ENCODE measurements around the gene SRPK2.

Gene SRPK2

DNA sequence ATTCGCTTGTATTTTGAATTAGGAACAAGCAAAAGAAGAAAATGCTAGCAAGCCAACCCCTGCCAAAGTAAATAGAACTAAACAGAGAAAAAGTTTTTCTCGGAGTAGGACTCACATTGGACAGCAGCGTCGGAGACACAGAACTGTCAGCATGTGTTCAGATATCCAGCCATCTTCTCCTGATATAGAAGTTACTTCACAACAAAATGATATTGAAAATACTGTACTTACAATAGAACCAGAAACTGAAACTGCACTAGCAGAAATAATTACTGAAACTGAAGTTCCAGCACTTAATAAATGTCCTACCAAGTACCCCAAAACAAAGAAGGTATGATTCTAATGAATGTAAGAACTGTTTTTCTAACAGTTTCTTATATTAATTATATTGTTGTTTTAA, 286.9 kb downstream of the SRPK2 start:
- Histone ChIP-seq H3K4me1 (ENCODE audit: control insufficient read depth in 5 of 5, insufficient read depth in 5 of 5, low read length in 5 of 5) (no peaks in the 10 kb centered on the region), H3K9ac (ENCODE audit: low read length in 5 of 5) (no peak overlapping the region), H3K27me3 (ENCODE audit: control insufficient read depth in 5 of 5, insufficient read depth in 4 of 5, low read length in 5 of 5) (no peaks in the 10 kb centered on the region), H3K27ac (ENCODE audit: low read depth, low read length) (no peak overlapping the region), H3K36me3 (ENCODE audit: control insufficient read depth in 5 of 5, insufficient read depth in 5 of 5, low read length in 5 of 5) (peaks cover 32 to 58% (median 41%) of the 10 kb centered on the region in 5 donors), H3K4me3 (ENCODE audit: low read depth in 1 of 5, low read length in 5 of 5) (no peak overlapping the region), H3K9me3 (ENCODE audit: control insufficient read depth in 5 of 5, low read length in 5 of 5) (no peaks in the 10 kb centered on the region)

DNA sequence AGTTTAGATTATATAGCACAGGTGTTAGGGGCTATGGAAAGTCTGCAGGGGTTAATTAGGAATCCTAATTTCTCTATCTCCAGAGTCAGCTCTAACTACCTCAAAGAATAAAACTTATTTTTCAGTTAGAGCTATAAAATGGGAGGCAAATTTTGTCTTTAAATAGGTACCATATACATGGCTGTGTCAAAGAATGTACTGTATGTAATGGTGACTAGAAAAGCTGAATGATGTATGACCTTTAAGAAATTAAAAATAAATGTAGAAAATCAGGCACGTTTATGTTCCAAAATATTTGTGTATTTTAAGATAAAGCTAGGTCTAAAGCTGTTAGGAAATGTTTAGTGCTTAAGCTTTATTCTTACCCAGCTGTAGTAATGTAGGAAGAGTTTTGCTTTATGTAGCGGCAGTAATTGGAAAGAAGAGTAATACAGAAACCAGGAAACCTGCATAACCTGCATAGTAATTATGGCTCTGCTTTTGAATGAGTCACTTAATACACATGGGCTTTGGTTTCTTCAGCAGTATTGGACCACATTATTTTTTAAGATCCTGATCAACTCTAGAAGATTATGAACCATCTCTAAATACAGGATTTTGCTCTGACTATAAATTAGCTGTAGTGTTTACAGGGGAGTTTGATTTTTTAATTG, 289.7 kb downstream of the SRPK2 start:
- Histone ChIP-seq H3K27me3 (ENCODE audit: control insufficient read depth in 5 of 5, insufficient read depth in 4 of 5, low read length in 5 of 5) (no peaks in the 10 kb centered on the region), H3K4me1 (ENCODE audit: control insufficient read depth in 5 of 5, insufficient read depth in 5 of 5, low read length in 5 of 5) (no peaks in the 10 kb centered on the region), H3K4me3 (ENCODE audit: low read depth in 1 of 5, low read length in 5 of 5) (no peak overlapping the region), H3K9me3 (ENCODE audit: control insufficient read depth in 5 of 5, low read length in 5 of 5) (no peaks in the 10 kb centered on the region), H3K36me3 (ENCODE audit: control insufficient read depth in 5 of 5, insufficient read depth in 5 of 5, low read length in 5 of 5) (peaks cover 11 to 42% (median 24%) of the 10 kb centered on the region in 5 donors), H3K27ac (ENCODE audit: low read depth, low read length) (no peak overlapping the region), H3K9ac (ENCODE audit: low read length in 5 of 5) (no peak overlapping the region)

DNA sequence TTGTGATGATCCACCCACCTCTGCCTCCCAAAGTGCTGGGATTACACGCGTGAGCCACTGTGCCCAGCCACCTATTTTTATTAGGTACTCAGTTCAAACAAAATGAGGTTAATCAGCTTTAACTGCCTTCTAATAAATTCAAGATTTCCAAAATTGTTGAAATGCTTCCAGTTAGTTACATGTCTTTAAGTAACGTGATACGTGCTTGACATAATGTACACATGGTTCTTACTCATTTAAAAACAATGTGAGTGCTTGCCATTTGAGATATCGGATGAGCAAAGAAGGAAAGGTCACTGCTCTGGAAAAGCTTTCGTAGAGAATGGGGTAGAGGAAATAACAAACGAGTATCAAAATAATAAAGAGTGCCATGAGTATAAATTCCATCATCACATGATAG, 291.1 kb downstream of the SRPK2 start:
- Histone ChIP-seq H3K4me1 (ENCODE audit: control insufficient read depth in 5 of 5, insufficient read depth in 5 of 5, low read length in 5 of 5) (no peaks in the 10 kb centered on the region), H3K27ac (ENCODE audit: low read depth, low read length) (no peak overlapping the region), H3K27me3 (ENCODE audit: control insufficient read depth in 5 of 5, insufficient read depth in 4 of 5, low read length in 5 of 5) (no peaks in the 10 kb centered on the region), H3K9ac (ENCODE audit: low read length in 5 of 5) (no peak overlapping the region), H3K4me3 (ENCODE audit: low read depth in 1 of 5, low read length in 5 of 5) (no peak overlapping the region), H3K36me3 (ENCODE audit: control insufficient read depth in 5 of 5, insufficient read depth in 5 of 5, low read length in 5 of 5) (peaks cover 13 to 40% (median 32%) of the 10 kb centered on the region in 5 donors), H3K9me3 (ENCODE audit: control insufficient read depth in 5 of 5, low read length in 5 of 5) (no peaks in the 10 kb centered on the region)

DNA sequence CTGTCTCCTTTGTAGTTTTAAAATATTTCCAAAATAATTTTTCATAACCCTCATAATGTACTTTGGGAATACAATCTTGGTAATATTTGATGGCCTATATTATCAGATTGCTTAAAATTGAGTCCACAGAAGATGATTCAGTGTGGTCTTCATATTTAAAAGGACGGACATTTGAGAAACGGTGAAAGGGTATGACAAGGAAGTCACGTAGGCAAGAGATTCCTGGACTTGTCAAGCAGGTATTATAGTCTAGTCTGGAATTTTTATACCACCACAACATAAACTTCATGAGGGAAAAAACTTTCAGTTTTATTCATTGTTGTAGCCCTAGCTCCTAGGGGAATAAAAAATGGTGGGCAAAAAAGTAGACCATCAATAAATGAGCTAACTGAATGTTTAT, 292.4 kb downstream of the SRPK2 start:
- no peak overlapping the region for H3K4me3 ChIP-seq (ENCODE audit: low read depth in 1 of 5, low read length in 5 of 5)
- no peak overlapping the region for H3K9ac ChIP-seq (ENCODE audit: low read length in 5 of 5)
- H3K36me3 ChIP-seq (ENCODE audit: control insufficient read depth in 5 of 5, insufficient read depth in 5 of 5, low read length in 5 of 5), result peaks cover 17 to 46% (median 27%) of the 10 kb centered on the region in 5 donors
- H3K4me1 ChIP-seq (ENCODE audit: control insufficient read depth in 5 of 5, insufficient read depth in 5 of 5, low read length in 5 of 5), result no peaks in the 10 kb centered on the region
- no peaks in the 10 kb centered on the region for H3K27me3 ChIP-seq (ENCODE audit: control insufficient read depth in 5 of 5, insufficient read depth in 4 of 5, low read length in 5 of 5)
- no peak overlapping the region for H3K27ac ChIP-seq (ENCODE audit: low read depth, low read length)
- H3K9me3 ChIP-seq (ENCODE audit: control insufficient read depth in 5 of 5, low read length in 5 of 5), result no peaks in the 10 kb centered on the region

DNA sequence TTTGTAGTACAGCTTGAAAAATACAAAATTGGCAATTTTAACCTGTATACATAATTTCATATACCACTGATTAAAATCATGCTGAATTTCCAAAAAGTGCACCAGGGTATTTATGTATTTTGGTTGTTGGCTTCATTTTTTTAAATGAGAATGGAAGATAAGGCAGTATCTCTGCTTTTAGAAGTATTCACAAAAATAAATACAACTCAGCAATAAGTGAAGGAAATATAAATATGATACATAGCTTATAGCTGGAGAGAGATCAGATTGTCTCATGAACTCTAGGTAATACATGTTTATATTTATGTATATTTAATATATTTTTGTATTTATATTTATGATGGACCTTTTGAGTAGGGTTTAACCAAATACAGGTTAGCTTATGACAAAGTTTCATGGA, 293.8 kb downstream of the SRPK2 start:
- no peak overlapping the region for H3K27ac ChIP-seq (ENCODE audit: low read depth, low read length)
- H3K36me3 ChIP-seq (ENCODE audit: control insufficient read depth in 5 of 5, insufficient read depth in 5 of 5, low read length in 5 of 5), result peaks cover 16 to 46% (median 20%) of the 10 kb centered on the region in 5 donors
- no peak overlapping the region for H3K9ac ChIP-seq (ENCODE audit: low read length in 5 of 5)
- no peaks in the 10 kb centered on the region for H3K9me3 ChIP-seq (ENCODE audit: control insufficient read depth in 5 of 5, low read length in 5 of 5)
- no peaks in the 10 kb centered on the region for H3K27me3 ChIP-seq (ENCODE audit: control insufficient read depth in 5 of 5, insufficient read depth in 4 of 5, low read length in 5 of 5)
- no peaks in the 10 kb centered on the region for H3K4me1 ChIP-seq (ENCODE audit: control insufficient read depth in 5 of 5, insufficient read depth in 5 of 5, low read length in 5 of 5)
- H3K4me3 ChIP-seq (ENCODE audit: low read depth in 1 of 5, low read length in 5 of 5), result no peak overlapping the region

DNA sequence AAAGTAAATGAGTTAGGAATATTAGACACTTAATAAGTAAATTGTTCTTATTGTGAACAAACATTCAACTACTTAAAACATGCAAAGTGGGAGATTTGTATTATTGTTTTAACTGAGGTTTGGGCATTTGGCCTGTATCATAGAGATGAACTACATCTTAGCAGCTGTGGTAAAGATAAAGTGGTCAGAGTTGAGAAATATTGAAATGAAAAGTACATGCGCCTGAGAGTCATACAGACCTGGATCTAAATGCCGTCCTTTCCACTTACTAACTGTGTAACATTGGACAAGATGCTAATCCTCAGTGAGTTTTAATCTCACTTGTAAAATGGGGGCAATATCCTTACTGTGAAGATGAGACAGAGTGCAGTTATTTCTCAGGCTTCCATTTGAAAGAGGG, 300.3 kb downstream of the SRPK2 start:
- H3K36me3 ChIP-seq (ENCODE audit: control insufficient read depth in 5 of 5, insufficient read depth in 5 of 5, low read length in 5 of 5), result peaks cover 25 to 50% (median 30%) of the 10 kb centered on the region in 5 donors

DNA sequence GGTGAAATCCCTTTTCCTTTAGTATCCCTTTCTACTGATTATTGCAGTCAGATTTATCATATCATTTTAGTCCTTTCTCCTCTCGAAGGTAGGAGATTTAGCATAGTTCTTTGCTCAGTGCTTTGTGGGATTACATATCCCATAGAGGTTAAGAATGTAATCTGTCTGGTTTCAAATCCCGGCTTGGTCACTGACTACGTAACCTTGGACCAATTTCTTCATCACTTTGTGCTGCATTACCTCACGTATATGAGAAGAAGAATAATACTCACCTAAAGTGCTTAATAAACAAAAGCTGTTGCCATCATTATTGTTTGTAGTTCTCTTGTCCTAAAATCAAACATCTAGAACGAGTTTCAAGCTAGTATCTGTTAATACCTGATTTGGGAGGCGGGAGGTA, 300.7 kb downstream of the SRPK2 start:
- Histone ChIP-seq H3K27me3 (ENCODE audit: control insufficient read depth in 5 of 5, insufficient read depth in 4 of 5, low read length in 5 of 5) (no peaks in the 10 kb centered on the region), H3K27ac (ENCODE audit: low read depth, low read length) (no peak overlapping the region), H3K36me3 (ENCODE audit: control insufficient read depth in 5 of 5, insufficient read depth in 5 of 5, low read length in 5 of 5) (peaks cover 26 to 52% (median 34%) of the 10 kb centered on the region in 5 donors), H3K9me3 (ENCODE audit: control insufficient read depth in 5 of 5, low read length in 5 of 5) (no peaks in the 10 kb centered on the region), H3K4me1 (ENCODE audit: control insufficient read depth in 5 of 5, insufficient read depth in 5 of 5, low read length in 5 of 5) (no peaks in the 10 kb centered on the region), H3K4me3 (ENCODE audit: low read depth in 1 of 5, low read length in 5 of 5) (no peak overlapping the region), H3K9ac (ENCODE audit: low read length in 5 of 5) (no peak overlapping the region)

More for the DNA sequence above, 300.3 kb downstream of the SRPK2 start:
- Histone ChIP-seq H3K4me3 (ENCODE audit: low read depth in 1 of 5, low read length in 5 of 5) (no peak overlapping the region), H3K27ac (ENCODE audit: low read depth, low read length) (no peak overlapping the region), H3K9ac (ENCODE audit: low read length in 5 of 5) (no peak overlapping the region), H3K4me1 (ENCODE audit: control insufficient read depth in 5 of 5, insufficient read depth in 5 of 5, low read length in 5 of 5) (no peaks in the 10 kb centered on the region), H3K27me3 (ENCODE audit: control insufficient read depth in 5 of 5, insufficient read depth in 4 of 5, low read length in 5 of 5) (no peaks in the 10 kb centered on the region), H3K9me3 (ENCODE audit: control insufficient read depth in 5 of 5, low read length in 5 of 5) (no peaks in the 10 kb centered on the region)

DNA sequence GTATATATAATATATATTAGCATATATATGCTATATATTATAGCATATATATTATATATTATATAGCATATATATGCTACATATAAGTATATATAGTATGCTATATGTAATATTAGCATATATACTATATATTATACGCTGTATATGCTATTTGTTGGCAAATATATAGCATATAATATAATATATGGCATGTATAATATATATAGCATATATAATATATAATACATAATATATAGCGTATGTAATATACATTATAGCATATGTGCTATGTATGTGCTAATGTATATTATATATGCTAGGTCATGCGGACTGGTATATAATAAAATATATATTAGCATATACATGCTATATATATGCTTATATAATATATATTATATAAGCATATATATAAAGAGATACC, 301.9 kb downstream of the SRPK2 start:
- H3K27me3 ChIP-seq (ENCODE audit: control insufficient read depth in 5 of 5, insufficient read depth in 4 of 5, low read length in 5 of 5), result no peaks in the 10 kb centered on the region

DNA sequence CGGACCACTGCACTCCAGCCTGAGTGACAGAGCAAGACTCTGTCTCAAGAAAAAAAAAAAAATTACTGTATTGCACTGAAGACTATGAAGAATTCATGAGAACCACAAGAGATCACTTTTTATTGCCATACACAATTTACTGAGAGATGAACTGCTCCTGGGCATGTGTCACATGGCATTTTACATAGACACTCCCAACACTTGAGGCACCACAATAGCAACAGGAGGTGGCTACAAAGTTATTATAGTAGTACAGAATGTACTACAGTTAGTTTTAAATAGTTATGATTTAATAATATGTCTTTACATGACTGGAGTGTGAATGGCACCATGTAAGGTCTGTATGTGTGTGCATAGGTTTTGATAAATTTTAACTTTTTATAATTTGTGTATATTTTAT, 304.1 kb downstream of the SRPK2 start:
- no peak overlapping the region for H3K27ac ChIP-seq (ENCODE audit: low read depth, low read length)
- H3K36me3 ChIP-seq (ENCODE audit: control insufficient read depth in 5 of 5, insufficient read depth in 5 of 5, low read length in 5 of 5), result peaks cover 34 to 62% (median 47%) of the 10 kb centered on the region in 5 donors
- no peaks in the 10 kb centered on the region for H3K9me3 ChIP-seq (ENCODE audit: control insufficient read depth in 5 of 5, low read length in 5 of 5)
- H3K4me3 ChIP-seq (ENCODE audit: low read depth in 1 of 5, low read length in 5 of 5), result no peak overlapping the region
- H3K4me1 ChIP-seq (ENCODE audit: control insufficient read depth in 5 of 5, insufficient read depth in 5 of 5, low read length in 5 of 5), result no peaks in the 10 kb centered on the region
- H3K9ac ChIP-seq (ENCODE audit: low read length in 5 of 5), result no peak overlapping the region
- H3K27me3 ChIP-seq (ENCODE audit: control insufficient read depth in 5 of 5, insufficient read depth in 4 of 5, low read length in 5 of 5), result no peaks in the 10 kb centered on the region

More for the DNA sequence above, 301.9 kb downstream of the SRPK2 start:
- no peaks in the 10 kb centered on the region for H3K9me3 ChIP-seq (ENCODE audit: control insufficient read depth in 5 of 5, low read length in 5 of 5)
- H3K27ac ChIP-seq (ENCODE audit: low read depth, low read length), result no peak overlapping the region
- no peak overlapping the region for H3K9ac ChIP-seq (ENCODE audit: low read length in 5 of 5)
- no peak overlapping the region for H3K4me3 ChIP-seq (ENCODE audit: low read depth in 1 of 5, low read length in 5 of 5)
- peaks cover 30 to 54% (median 36%) of the 10 kb centered on the region in 5 donors for H3K36me3 ChIP-seq (ENCODE audit: control insufficient read depth in 5 of 5, insufficient read depth in 5 of 5, low read length in 5 of 5)
- no peaks in the 10 kb centered on the region for H3K4me1 ChIP-seq (ENCODE audit: control insufficient read depth in 5 of 5, insufficient read depth in 5 of 5, low read length in 5 of 5)

DNA sequence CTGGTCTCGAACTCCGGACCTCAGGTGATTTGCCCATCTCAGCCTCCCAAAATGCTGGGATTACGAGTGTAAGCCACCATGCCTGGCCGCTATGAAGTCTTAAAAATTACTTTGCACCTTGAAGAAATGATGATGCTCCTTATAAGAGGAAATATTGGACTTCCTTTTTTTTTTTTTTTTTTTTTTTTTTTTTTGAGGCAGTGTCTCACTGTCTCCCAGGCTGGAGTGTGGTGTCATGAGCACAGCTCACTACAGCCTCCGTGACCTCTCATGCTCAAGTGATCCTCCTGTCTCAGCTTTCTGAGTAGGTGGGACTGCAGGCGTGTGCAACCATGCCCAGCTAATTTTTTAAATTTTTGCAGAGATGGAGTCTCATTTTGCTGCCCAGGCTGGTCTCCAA, 309.4 kb downstream of the SRPK2 start:
- H3K4me3 ChIP-seq (ENCODE audit: low read depth in 1 of 5, low read length in 5 of 5), result no peak overlapping the region
- peaks cover 54 to 91% (median 81%) of the 10 kb centered on the region in 5 donors for H3K36me3 ChIP-seq (ENCODE audit: control insufficient read depth in 5 of 5, insufficient read depth in 5 of 5, low read length in 5 of 5)
- no peak overlapping the region for H3K27ac ChIP-seq (ENCODE audit: low read depth, low read length)
- no peaks in the 10 kb centered on the region for H3K27me3 ChIP-seq (ENCODE audit: control insufficient read depth in 5 of 5, insufficient read depth in 4 of 5, low read length in 5 of 5)
- H3K9me3 ChIP-seq (ENCODE audit: control insufficient read depth in 5 of 5, low read length in 5 of 5), result no peaks in the 10 kb centered on the region
- no peak overlapping the region for H3K9ac ChIP-seq (ENCODE audit: low read length in 5 of 5)
- H3K4me1 ChIP-seq (ENCODE audit: control insufficient read depth in 5 of 5, insufficient read depth in 5 of 5, low read length in 5 of 5), result no peaks in the 10 kb centered on the region
